Measurements from ENCODE around the gene BCS1L.
A peak's percentile ranks its signal among the peaks of the same experiment; 100 is the strongest.

Gene BCS1L, protein sequence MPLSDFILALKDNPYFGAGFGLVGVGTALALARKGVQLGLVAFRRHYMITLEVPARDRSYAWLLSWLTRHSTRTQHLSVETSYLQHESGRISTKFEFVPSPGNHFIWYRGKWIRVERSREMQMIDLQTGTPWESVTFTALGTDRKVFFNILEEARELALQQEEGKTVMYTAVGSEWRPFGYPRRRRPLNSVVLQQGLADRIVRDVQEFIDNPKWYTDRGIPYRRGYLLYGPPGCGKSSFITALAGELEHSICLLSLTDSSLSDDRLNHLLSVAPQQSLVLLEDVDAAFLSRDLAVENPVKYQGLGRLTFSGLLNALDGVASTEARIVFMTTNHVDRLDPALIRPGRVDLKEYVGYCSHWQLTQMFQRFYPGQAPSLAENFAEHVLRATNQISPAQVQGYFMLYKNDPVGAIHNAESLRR

GRCh38 chr2:218659258-218659987 lies at the start of gene BCS1L, which contains the start of gene ZNF142:
Gene BCS1L (plus strand): TSS chr2:218659683. CDS start chr2:218660988, 1,305 bp downstream.
Gene ZNF142 (minus strand): TSS chr2:218659623. CDS start chr2:218656429, 3,194 bp downstream.
- peak; percentile 95 for DNase-seq (ENCODE audit: low spot score)

DNA sequence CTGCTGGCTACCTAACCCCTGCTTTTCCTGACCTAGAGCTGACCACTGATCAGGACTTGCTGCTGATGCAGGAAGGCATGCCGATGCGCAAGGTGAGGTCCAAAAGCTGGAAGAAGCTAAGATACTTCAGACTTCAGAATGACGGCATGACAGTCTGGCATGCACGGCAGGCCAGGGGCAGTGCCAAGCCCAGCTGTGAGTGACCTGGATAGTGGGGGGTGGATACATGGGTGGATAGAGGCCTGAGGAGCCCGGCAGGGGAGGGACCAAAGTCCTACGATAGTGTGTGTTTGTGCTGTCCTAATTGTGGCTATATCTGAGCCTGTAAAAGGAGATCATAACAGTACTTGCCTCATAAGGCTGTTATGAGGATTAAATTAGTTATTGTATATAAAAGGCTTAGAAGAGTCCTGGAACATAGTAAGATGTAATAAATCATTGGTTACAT lies 43.6 kb upstream of the BCS1L start:
- no peak for DNase-seq (ENCODE audit: low spot score)

DNA sequence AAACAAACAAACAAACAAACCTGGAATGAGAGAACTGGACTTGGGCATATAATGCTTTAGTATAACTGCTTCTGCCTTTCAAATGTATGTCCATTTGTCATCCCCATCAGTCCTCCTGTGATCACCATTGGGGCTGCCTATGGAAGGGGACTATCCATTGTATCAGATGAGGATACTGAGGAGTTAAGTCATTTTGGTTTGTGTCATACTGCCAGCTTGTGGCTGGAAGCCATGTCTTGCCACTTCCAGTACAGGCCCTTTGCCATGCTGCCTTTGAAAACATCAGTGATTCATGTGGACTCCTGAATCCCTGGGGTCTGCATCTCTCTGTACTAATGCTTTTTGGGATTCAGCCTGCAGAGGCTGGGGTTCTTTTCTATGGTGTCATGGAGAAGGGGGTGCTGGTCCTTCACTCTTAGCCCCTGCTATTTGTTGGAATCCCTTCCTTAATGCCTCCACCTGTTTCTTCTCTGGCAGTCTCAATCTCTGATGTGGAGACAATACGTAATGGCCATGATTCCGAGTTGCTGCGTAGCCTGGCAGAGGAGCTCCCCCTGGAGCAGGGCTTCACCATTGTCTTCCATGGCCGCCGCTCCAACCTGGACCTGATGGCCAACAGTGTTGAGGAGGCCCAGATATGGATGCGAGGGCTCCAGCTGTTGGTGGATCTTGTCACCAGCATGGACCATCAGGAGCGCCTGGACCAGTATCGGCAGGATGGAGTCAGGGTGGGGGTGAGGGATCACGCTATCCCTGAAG lies 41.2 kb upstream of the BCS1L start:
- no peak for DNase-seq (ENCODE audit: low spot score)

- no peak for DNase-seq (ENCODE audit: low spot score)
These were observed 38.5 kb upstream of the BCS1L start for GRCh38 chr2:218621007-218621406.

DNA sequence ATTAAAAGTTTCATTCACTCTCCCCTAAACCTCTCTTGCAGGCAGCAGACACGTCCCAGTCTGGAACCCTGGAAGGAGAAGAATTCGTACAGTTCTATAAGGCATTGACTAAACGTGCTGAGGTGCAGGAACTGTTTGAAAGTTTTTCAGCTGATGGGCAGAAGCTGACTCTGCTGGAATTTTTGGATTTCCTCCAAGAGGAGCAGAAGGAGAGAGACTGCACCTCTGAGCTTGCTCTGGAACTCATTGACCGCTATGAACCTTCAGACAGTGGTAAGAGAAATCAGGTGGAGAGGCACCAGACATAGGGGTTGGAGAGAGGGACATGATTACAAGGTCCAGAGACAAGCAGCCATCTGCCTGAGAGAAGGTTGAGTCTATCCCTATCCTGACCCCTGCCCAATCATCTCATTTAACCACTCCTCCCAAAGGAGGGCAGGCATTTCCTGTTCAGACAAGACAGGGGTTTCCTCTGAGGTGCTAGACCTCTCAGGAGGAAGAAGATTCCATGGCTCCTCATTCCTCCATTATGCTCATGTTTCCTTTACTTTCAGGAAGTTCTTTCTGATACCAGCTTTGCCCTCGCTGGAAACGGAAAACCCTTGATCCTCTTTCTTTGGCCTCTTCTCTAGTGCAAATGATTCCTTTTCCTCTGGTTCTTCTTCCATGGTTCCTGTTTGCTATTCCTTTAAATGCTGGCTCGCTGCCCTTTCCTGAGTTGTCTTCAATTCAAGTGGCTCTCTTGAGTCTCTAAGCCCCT lies 36.7 kb upstream of the BCS1L start:
- DNase-seq (ENCODE audit: low spot score) = no peak

- DNase-seq (ENCODE audit: low spot score) = no peak
These were observed 36.1 kb upstream of the BCS1L start for GRCh38 chr2:218623366-218623705.

DNA sequence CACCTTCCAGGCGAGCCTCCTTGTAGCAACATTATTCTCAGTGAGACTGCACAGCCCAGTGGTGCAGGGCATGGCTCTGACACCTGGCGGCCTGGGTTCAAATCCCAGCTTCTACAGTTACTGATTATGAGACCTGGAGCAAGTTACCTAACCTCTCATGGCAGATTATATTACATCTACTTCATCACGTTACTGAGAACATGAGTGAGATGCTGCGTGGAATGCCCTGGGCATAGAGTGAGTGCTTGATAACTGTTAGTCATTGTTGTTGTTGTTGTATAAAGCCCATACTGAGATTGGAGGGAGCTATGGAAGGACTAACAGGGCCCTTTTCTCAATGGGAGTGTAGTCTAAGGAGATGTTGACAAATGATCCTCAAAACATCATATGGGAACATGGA lies 33.1 kb upstream of the BCS1L start:
- no peak for DNase-seq (ENCODE audit: low spot score)

GRCh38 chr2:218627939-218628338 lies 31.5 kb upstream of the BCS1L start:
- DNase-seq (ENCODE audit: low spot score) = no peak

- DNase-seq (ENCODE audit: low spot score) = no peak
These were observed 27.6 kb upstream of the BCS1L start for GRCh38 chr2:218631837-218632236.

GRCh38 chr2:218635719-218636118 lies 23.8 kb upstream of the BCS1L start:
- DNase-seq (ENCODE audit: low spot score) = no peak

GRCh38 chr2:218638372-218638771 lies 21.1 kb upstream of the BCS1L start:
- DNase-seq (ENCODE audit: low spot score) = no peak

- no peak for DNase-seq (ENCODE audit: low spot score)
These were observed 17.3 kb upstream of the BCS1L start for GRCh38 chr2:218642121-218642656.

- no peak for DNase-seq (ENCODE audit: low spot score)
These were observed 16.7 kb upstream of the BCS1L start for GRCh38 chr2:218642786-218643185.

DNA sequence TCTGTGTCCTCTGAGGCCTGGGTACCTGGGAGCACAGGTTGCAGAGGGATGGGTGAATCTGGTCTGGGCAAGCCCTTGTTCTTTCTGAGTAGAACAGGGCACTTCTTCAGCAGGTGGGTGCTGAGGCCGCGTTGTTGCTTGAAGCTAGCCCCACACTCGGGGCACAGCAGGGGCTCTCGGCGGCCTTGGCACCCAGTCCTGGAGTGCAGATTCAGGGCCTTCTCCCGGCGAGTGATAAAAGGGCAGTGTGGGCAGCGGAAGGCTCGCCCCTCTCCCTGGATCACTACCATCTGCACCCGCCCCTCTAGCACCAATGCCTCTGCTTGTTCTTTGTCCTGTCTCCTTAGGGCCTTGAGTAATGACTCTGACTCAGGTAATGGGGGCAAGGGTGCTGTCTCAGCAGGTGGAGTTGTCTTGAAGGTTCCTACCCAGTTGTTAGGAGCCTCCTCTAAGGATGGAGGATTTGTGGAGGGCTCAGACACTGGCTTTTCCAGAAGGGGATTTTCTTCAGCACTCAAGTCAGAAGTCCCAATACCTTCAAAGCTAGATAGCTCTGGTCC lies 15.7 kb upstream of the BCS1L start:
- DNase-seq (ENCODE audit: low spot score) = no peak

DNA sequence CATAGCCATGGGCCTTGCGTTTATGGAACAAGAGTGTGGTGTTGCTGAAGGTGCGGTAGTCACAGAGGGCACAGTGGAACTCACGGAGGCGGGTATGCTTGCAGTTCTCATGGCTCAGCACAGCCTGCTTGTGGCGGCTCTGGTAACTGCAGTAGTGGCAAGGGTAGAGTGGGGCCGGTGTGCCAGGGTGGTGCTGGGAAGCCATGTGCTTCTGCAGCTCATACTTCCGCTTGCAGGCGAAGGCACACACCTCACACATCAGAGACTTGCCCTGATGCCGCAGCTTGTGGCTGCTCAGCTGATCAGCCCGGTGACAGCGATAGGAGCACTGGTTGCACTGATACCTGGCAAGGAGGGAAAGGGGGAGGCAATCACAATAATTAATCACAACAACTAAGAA lies 14.8 kb upstream of the BCS1L start:
- no peak for DNase-seq (ENCODE audit: low spot score)

GRCh38 chr2:218645126-218645525 lies 14.4 kb upstream of the BCS1L start:
- DNase-seq (ENCODE audit: low spot score) = no peak

- DNase-seq (ENCODE audit: low spot score) = peak; percentile 58
These were observed 11.2 kb upstream of the BCS1L start for GRCh38 chr2:218648088-218648786.

GRCh38 chr2:218648787-218649100 lies 10.7 kb upstream of the BCS1L start:
- DNase-seq (ENCODE audit: low spot score) = no peak

- DNase-seq (ENCODE audit: low spot score) = no peak
These were observed 3.7 kb upstream of the BCS1L start for GRCh38 chr2:218655751-218656150.

- peak; percentile 37 for DNase-seq (ENCODE audit: low spot score)
These were observed 719 bp upstream of the BCS1L start for GRCh38 chr2:218658671-218659257.

All from CD4-positive, alpha-beta T cell treated with Interleukin-15 for 4 hours (primary cell).